ENCODE data around the gene DYNLRB1. TPM values are rescaled to one million over a fixed set of nuclear protein-coding genes. Genes with fewer than 3 reads are reported as not detected.

Gene DYNLRB1
- total and polyA plus RNA-seq, 8 donors = 17.3 to 224 (median 143) TPM

DNA sequence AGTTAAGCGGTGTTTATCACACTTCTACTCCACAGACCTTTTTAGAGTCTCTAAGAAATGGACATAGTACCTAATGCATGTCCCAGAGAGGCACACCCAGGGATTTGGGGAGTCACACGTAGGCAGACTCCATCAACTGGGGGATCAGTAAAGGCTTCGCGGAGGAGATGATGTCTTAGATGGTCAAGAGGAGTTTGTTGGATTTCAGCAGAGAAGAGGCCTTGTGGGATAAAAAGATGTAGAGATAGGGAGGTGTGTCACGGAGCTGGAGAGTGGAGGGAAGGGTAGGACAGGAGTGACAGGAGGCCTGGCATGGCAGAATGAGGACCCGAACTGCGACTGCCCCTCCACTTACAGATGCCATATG is 9.1 kb downstream of the DYNLRB1 start:
- peak overlapping the region; percentile 42 to 84 (median 79) for H3K27ac ChIP-seq
- TF ChIP-seq POLR2AphosphoS5 (IDR thresholded peaks at IDR 0.05) (no peak), POLR2A (IDR thresholded peaks at IDR 0.05) (no peak), EP300 (IDR thresholded peaks at IDR 0.05) (no peak)
- TF ChIP-seq, protein P1, sequence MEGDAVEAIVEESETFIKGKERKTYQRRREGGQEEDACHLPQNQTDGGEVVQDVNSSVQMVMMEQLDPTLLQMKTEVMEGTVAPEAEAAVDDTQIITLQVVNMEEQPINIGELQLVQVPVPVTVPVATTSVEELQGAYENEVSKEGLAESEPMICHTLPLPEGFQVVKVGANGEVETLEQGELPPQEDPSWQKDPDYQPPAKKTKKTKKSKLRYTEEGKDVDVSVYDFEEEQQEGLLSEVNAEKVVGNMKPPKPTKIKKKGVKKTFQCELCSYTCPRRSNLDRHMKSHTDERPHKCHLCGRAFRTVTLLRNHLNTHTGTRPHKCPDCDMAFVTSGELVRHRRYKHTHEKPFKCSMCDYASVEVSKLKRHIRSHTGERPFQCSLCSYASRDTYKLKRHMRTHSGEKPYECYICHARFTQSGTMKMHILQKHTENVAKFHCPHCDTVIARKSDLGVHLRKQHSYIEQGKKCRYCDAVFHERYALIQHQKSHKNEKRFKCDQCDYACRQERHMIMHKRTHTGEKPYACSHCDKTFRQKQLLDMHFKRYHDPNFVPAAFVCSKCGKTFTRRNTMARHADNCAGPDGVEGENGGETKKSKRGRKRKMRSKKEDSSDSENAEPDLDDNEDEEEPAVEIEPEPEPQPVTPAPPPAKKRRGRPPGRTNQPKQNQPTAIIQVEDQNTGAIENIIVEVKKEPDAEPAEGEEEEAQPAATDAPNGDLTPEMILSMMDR (IDR thresholded peaks at IDR 0.05) = no peak
- no peaks in the 10 kb centered on the region for H3K9me3 ChIP-seq
- H3K36me3 ChIP-seq = peaks cover 26 to 55% (median 46%) of the 10 kb centered on the region in 4 donors
- 79 to 86% (median 80%) methylated on average over 7 of the region's 7 CpGs for WGBS, 5 donors
- intact Hi-C loops (cut with DNase I; ENCODE audit: low total_unique reads) = no loop called here
- peaks cover 56 to 95% (median 76%) of the 10 kb centered on the region in 4 donors for H3K4me1 ChIP-seq
- H3K27me3 ChIP-seq = no peaks in the 10 kb centered on the region
- no peak overlapping the region for H3K4me3 ChIP-seq
- no peak for DNase-seq

DNA sequence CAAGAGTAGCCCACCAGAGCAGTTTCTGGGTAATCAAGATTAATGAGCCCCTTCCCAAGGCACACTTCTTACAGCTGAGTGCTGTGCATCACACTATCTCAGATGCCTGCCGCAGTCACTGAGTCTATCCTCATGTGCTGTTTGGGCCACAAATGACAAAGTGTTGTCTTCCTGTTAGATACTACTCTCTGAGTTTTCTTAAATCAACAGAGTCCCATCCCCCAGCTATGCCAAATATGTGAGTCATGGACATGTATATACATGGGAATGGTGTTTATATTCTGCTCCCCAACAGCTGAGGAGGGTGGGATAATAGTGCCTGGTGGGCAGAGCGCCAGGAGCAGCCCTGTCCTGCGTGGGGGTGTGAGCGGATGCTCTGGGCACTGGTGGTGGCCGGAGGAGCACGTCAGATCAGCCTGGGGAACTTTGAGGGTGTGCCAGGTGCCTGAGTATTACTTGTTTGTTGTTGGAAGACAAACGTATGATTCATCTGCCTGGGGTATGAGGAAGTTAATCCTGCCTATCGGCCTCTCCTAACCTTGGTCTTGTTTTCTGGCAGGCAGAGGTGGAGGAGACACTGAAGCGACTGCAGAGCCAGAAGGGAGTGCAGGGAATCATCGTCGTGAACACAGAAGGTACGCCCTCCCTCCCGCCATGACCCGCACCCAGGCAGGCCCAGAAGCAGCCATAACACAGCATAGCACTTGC is 9.6 kb downstream of the DYNLRB1 start:
- peak overlapping the region; percentile 42 to 84 (median 79) for H3K27ac ChIP-seq
- H3K27me3 ChIP-seq = no peaks in the 10 kb centered on the region
- intact Hi-C loops (cut with DNase I; ENCODE audit: low total_unique reads) = no loop called here
- H3K4me1 ChIP-seq = peaks cover 56 to 95% (median 76%) of the 10 kb centered on the region in 4 donors
- TF ChIP-seq EP300 (IDR thresholded peaks at IDR 0.05) (no peak), POLR2AphosphoS5 (IDR thresholded peaks at IDR 0.05) (peak; percentile 23 to 89 (median 57))
- H3K4me3 ChIP-seq = no peak overlapping the region
- peak; percentile 83 to 91 for DNase-seq
- peaks cover 26 to 56% (median 49%) of the 10 kb centered on the region in 4 donors for H3K36me3 ChIP-seq
- H3K9me3 ChIP-seq = no peaks in the 10 kb centered on the region
- WGBS, 5 donors = 18 to 30% (median 26%) methylated on average over 14 of the region's 14 CpGs

DNA sequence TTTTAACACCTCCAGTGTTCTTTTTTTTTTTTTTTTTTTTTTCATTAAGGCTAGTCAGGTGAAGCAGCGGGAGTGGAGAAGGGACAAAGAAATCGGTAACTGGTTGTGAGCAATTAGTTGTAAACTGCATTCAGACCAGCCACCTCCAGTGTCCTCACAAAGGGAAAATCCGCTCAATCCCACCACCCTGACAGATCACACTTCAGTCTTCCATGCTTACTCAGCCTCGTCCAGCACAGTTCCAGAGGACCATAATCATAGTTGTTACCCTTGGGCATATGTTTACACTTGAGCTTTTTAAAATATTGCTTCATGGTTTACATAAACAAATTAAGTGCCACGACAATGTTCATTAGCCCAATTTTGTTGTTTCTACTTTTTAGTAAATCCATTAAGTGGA is 10.2 kb downstream of the DYNLRB1 start:
- no peaks in the 10 kb centered on the region for H3K27me3 ChIP-seq
- DNase-seq = no peak
- H3K9me3 ChIP-seq = no peaks in the 10 kb centered on the region
- peaks cover 26 to 59% (median 53%) of the 10 kb centered on the region in 4 donors for H3K36me3 ChIP-seq
- H3K4me1 ChIP-seq = peaks cover 56 to 95% (median 76%) of the 10 kb centered on the region in 4 donors
- 62 to 75% (median 72%) methylated on average over 5 of the region's 5 CpGs for WGBS, 5 donors
- TF ChIP-seq EP300 (IDR thresholded peaks at IDR 0.05) = no peak
- TF ChIP-seq, protein P1 (IDR thresholded peaks at IDR 0.05) = no peak
- TF ChIP-seq POLR2AphosphoS5 (IDR thresholded peaks at IDR 0.05) = no peak
- no peak for TF ChIP-seq POLR2A (IDR thresholded peaks at IDR 0.05)
- H3K27ac ChIP-seq = peak overlapping the region; percentile 42 to 84 (median 79)
- intact Hi-C loops (cut with DNase I; ENCODE audit: low total_unique reads) = no loop called here
- no peak overlapping the region for H3K4me3 ChIP-seq

DNA sequence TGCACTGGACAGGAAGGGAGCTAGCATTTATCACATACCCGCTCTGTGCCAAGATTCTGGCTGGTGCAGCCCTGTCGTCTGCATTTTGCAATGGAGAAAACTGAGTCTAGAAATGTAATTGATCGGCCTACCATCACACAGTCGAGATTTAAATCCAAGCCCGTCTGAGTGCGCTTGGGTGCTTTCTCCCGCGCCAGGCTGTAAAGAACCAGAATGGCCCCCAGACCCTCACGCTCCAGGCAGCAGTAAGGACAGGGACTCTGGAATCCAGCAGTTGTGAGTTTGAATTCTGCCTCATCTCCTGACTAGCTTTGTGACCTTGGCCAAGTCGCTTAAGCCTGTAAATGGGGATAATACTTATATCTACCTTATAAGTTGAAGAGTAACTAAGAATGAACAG is 10.8 kb downstream of the DYNLRB1 start:
- WGBS, 5 donors = 86 to 93% (median 92%) methylated on average over 10 of the region's 10 CpGs
- intact Hi-C loops (cut with DNase I; ENCODE audit: low total_unique reads) = no loop called here

More for the DNA sequence above, 10.8 kb downstream of the DYNLRB1 start:
- Histone ChIP-seq H3K27ac (peak overlapping the region in 4 of 5 donors; percentile 42 to 84 (median 79)), H3K4me3 (no peak overlapping the region), H3K4me1 (peaks cover 55 to 94% (median 76%) of the 10 kb centered on the region in 4 donors), H3K9me3 (no peaks in the 10 kb centered on the region), H3K27me3 (no peaks in the 10 kb centered on the region), H3K36me3 (peaks cover 26 to 65% (median 56%) of the 10 kb centered on the region in 4 donors)
- TF ChIP-seq POLR2AphosphoS5 (IDR thresholded peaks at IDR 0.05) = no peak
- TF ChIP-seq, protein P1 (IDR thresholded peaks at IDR 0.05) = no peak
- TF ChIP-seq EP300 (IDR thresholded peaks at IDR 0.05) = no peak
- TF ChIP-seq POLR2A (IDR thresholded peaks at IDR 0.05) = no peak
- no peak for DNase-seq
